Gastroesophageal sphincter (tissue), 3 donors: ENCODE measurements around the gene PPP3CB.

Source experiments
- EP300 ChIP-seq: sonication (generic); formaldehyde crosslinking; IDR thresholded peaks from one replicate; pipeline ENCODE4 v1.6.1; 2017; ENCODE audit warnings: antibody characterized with exemption, mild to moderate bottlenecking
- POLR2A ChIP-seq, 2 donors: fragments of 450-650 bp; IDR thresholded peaks; one replicate each; pipeline ENCODE4 v1.6.1; 2017; ENCODE audit warnings: antibody characterized with exemption in 2 of 2, mild to moderate bottlenecking in 2 of 2, moderate library complexity in 1 of 2
- TF ChIP-seq, protein P1 (sequence below), 4 experiments: fragments of 200-600 bp in 2 of 4; fragments of 450-650 bp in 2 of 4; sonication (generic) in 1 of 4; IDR thresholded peaks; one replicate each; pipeline ENCODE4 v1.5.1; 2017 to 2019; ENCODE audit warnings: antibody characterized with exemption in 4 of 4, mild to moderate bottlenecking in 2 of 4, moderate library complexity in 2 of 4

DNA sequence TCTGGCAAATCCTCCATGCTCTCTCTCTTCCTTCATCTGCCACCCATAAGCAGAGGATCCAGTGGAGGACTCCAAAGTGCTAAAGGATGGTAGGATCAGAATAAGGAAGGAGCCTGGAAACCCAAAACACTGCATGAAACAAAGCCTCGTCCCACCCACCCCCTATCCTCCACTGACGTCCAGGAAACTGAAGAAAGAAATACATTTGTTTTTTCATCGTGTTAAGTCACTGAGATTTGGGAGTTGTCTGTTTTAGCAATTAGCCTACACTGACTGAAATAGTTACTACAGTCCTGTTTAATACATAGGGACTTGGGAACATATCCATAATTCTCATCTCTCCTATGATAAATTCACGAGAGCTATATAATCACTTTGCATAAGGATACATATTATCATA lies 96.8 kb downstream of the PPP3CB start:
- TF ChIP-seq POLR2A (IDR thresholded peaks at IDR 0.05) (no peak), EP300 (no peak)
- TF ChIP-seq, protein P1, sequence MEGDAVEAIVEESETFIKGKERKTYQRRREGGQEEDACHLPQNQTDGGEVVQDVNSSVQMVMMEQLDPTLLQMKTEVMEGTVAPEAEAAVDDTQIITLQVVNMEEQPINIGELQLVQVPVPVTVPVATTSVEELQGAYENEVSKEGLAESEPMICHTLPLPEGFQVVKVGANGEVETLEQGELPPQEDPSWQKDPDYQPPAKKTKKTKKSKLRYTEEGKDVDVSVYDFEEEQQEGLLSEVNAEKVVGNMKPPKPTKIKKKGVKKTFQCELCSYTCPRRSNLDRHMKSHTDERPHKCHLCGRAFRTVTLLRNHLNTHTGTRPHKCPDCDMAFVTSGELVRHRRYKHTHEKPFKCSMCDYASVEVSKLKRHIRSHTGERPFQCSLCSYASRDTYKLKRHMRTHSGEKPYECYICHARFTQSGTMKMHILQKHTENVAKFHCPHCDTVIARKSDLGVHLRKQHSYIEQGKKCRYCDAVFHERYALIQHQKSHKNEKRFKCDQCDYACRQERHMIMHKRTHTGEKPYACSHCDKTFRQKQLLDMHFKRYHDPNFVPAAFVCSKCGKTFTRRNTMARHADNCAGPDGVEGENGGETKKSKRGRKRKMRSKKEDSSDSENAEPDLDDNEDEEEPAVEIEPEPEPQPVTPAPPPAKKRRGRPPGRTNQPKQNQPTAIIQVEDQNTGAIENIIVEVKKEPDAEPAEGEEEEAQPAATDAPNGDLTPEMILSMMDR (IDR thresholded peaks at IDR 0.05): no peak
